HG03378 (cell line): ENCODE results near the gene CSAD.
"Not testable (repeated sequence)": the region's sequence is repeated elsewhere in the genome, so short reads cannot be mapped to it uniquely, and the experiment has no call there.

ENCODE experiments used
- ATAC-seq: cut with Tn5 transposase; IDR thresholded peaks from one replicate; pipeline ENCODE4 v1.9.1; 2021; ENCODE audit warnings: mild to moderate bottlenecking, moderate library complexity; ENCODE audit not compliant: unreplicated experiment

CSAD gene

GRCh38 chr12:53180931-53181645 lies 363 bp upstream of the CSAD start:
- peak; percentile 18 for ATAC-seq

- peak; percentile 13 for ATAC-seq
Measured at GRCh38 chr12:53179687-53180219, 972 bp downstream of the CSAD start.

- ATAC-seq, result not testable (repeated sequence)
Measured at GRCh38 chr12:53178803-53179202, 1.9 kb downstream of the CSAD start.

GRCh38 chr12:53177447-53177846 lies 3.3 kb downstream of the CSAD start:
- not testable (repeated sequence) for ATAC-seq

- ATAC-seq, result no peak
Measured at GRCh38 chr12:53176750-53177149, 4.0 kb downstream of the CSAD start.

GRCh38 chr12:53174881-53175491 lies 5.7 kb downstream of the CSAD start:
- no peak for ATAC-seq

GRCh38 chr12:53173085-53173715 lies 7.5 kb downstream of the CSAD start:
- no peak for ATAC-seq

- no peak for ATAC-seq
Measured at GRCh38 chr12:53172352-53172751, 8.4 kb downstream of the CSAD start.

GRCh38 chr12:53171725-53172329 lies 8.9 kb downstream of the CSAD start:
- no peak for ATAC-seq

- ATAC-seq, result no peak
Measured at GRCh38 chr12:53170876-53171724, 9.6 kb downstream of the CSAD start.

GRCh38 chr12:53170215-53170614 lies 10.5 kb downstream of the CSAD start:
- no peak for ATAC-seq

- ATAC-seq, result no peak
Measured at GRCh38 chr12:53169644-53170043, 11.1 kb downstream of the CSAD start.

GRCh38 chr12:53166837-53167236 lies 13.9 kb downstream of the CSAD start:
- ATAC-seq, result no peak

- not testable (repeated sequence) for ATAC-seq
Measured at GRCh38 chr12:53163008-53163407, 17.7 kb downstream of the CSAD start.

GRCh38 chr12:53161119-53161911 lies 19.4 kb downstream of the CSAD start:
- no peak for ATAC-seq

GRCh38 chr12:53160673-53161072 lies 20.1 kb downstream of the CSAD start:
- ATAC-seq, result no peak

- ATAC-seq, result no peak
Measured at GRCh38 chr12:53160000-53160399, 20.7 kb downstream of the CSAD start.

GRCh38 chr12:53159195-53159839 lies 21.4 kb downstream of the CSAD start:
- ATAC-seq, result peak; percentile 65

- no peak for ATAC-seq
Measured at GRCh38 chr12:53152390-53152789, 28.3 kb downstream of the CSAD start.
